ENCODE measurements around the gene CELA2B. TPM values are rescaled to one million over a fixed set of nuclear protein-coding genes. Genes with fewer than 3 reads are reported as not detected.
"Not testable (repeated sequence)": the region's sequence is repeated elsewhere in the genome, so short reads cannot be mapped to it uniquely, and the experiment has no call there.

CELA2B gene
- total RNA-seq, 1 donor from 2014 or later, result not detected

GRCh38 chr1:15465674-15466073 lies 10.2 kb upstream of the CELA2B start:
- DNase-seq (ENCODE audit: low spot score), result no peak

- not testable (repeated sequence) for DNase-seq (ENCODE audit: low spot score)
These were observed 8.8 kb upstream of the CELA2B start for GRCh38 chr1:15466955-15467625.

GRCh38 chr1:15468145-15468544 lies 7.8 kb upstream of the CELA2B start:
- no peak for DNase-seq (ENCODE audit: low spot score)

GRCh38 chr1:15469361-15469760 lies 6.5 kb upstream of the CELA2B start:
- no peak for DNase-seq (ENCODE audit: low spot score)

GRCh38 chr1:15469821-15470448 lies 6.0 kb upstream of the CELA2B start:
- not testable (repeated sequence) for DNase-seq (ENCODE audit: low spot score)

- not testable (repeated sequence) for DNase-seq (ENCODE audit: low spot score)
These were observed 4.8 kb upstream of the CELA2B start for GRCh38 chr1:15471067-15471466.

- DNase-seq (ENCODE audit: low spot score), result not testable (repeated sequence)
These were observed 4.2 kb upstream of the CELA2B start for GRCh38 chr1:15471723-15472122.

- no peak for DNase-seq (ENCODE audit: low spot score)
These were observed 3.3 kb upstream of the CELA2B start for GRCh38 chr1:15472587-15472986.

- no peak for DNase-seq (ENCODE audit: low spot score)
These were observed 1.0 kb downstream of the CELA2B start for GRCh38 chr1:15476927-15477326.

- DNase-seq (ENCODE audit: low spot score), result no peak
These were observed 1.8 kb downstream of the CELA2B start for GRCh38 chr1:15477646-15478212.

GRCh38 chr1:15479654-15480347 lies 3.9 kb downstream of the CELA2B start:
- DNase-seq (ENCODE audit: low spot score), result no peak

GRCh38 chr1:15482455-15482854 lies 6.6 kb downstream of the CELA2B start:
- not testable (repeated sequence) for DNase-seq (ENCODE audit: low spot score)

GRCh38 chr1:15482983-15483543 lies 7.2 kb downstream of the CELA2B start:
- DNase-seq (ENCODE audit: low spot score), result not testable (repeated sequence)

- no peak for DNase-seq (ENCODE audit: low spot score)
These were observed 8.1 kb downstream of the CELA2B start for GRCh38 chr1:15483971-15484370.

GRCh38 chr1:15484443-15484842 lies 8.5 kb downstream of the CELA2B start:
- DNase-seq (ENCODE audit: low spot score), result not testable (repeated sequence)

GRCh38 chr1:15485636-15486035 lies 9.7 kb downstream of the CELA2B start:
- no peak for DNase-seq (ENCODE audit: low spot score)

GRCh38 chr1:15486844-15487610 lies 11.1 kb downstream of the CELA2B start:
- not testable (repeated sequence) for DNase-seq (ENCODE audit: low spot score)

GRCh38 chr1:15488371-15488770 lies 12.5 kb downstream of the CELA2B start:
- no peak for DNase-seq (ENCODE audit: low spot score)

- DNase-seq (ENCODE audit: low spot score), result no peak
These were observed 13.3 kb downstream of the CELA2B start for GRCh38 chr1:15489052-15489736.

- not testable (repeated sequence) for DNase-seq (ENCODE audit: low spot score)
These were observed 15.1 kb downstream of the CELA2B start for GRCh38 chr1:15491010-15491409.

All from mesenteric fat pad (tissue), 1 donor.